Measurements from ENCODE around the gene FBXW11. TPM values are rescaled to one million over a fixed set of nuclear protein-coding genes. Genes with fewer than 3 reads are reported as not detected.

Gene FBXW11
- total RNA-seq, 1 experiment from 2014 or later: 85.3 TPM

DNA sequence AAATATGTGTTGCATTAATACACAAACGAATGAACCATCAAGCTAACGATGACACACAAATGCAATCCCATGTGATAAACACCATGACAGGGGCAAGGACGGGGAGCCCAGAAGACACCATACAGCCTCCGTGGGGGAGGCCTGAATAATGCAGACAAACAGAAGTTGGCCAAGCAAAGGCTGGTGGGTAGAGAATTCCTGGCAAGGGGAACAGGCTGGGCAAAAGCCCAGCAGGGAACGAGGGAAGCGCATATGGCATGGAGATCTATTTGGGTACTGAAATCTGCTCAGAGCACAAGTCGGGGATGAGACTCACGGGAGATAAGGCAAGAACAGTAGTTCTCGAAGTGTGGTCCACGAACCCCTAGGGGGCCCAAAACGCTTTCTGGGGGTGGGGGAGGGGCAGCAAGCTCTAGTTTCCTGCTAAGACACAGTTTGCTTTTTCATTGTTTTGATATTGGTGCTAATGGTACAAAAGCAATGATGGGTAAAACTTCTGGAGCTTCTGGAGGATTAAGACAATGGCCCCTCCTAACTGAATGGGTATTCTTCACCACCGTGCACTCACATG lies 42.9 kb upstream of the FBXW11 start:
- H3K56ac ChIP-seq (ENCODE audit: insufficient read length, low read depth, low read length): no peak overlapping the region
- H3K23ac ChIP-seq (ENCODE audit: insufficient read length, low read depth, low read length): no peak overlapping the region
- H3K4me1 ChIP-seq (ENCODE audit: insufficient read depth, low read length): peaks cover 4% of the 10 kb centered on the region; the same call in 1 of the 2 replicates

More for the DNA sequence above, 42.9 kb upstream of the FBXW11 start:
- Histone ChIP-seq H4K8ac (replicated peaks; ENCODE audit: insufficient read length, low read depth, low read length) (no peak overlapping the region), H4K5ac (ENCODE audit: insufficient read length, low read depth, low read length) (no peak overlapping the region), H3K23me2 (ENCODE audit: insufficient read length, low read depth, low read length, poor library complexity, severe bottlenecking) (no peaks in the 10 kb centered on the region), H3K4me2 (ENCODE audit: insufficient read depth, insufficient read length, low read length) (no peak overlapping the region), H2AFZ (ENCODE audit: low read length) (no peak overlapping the region), H3K27me3 (ENCODE audit: insufficient read depth, low read length) (no peaks in the 10 kb centered on the region), H3K9me3 (ENCODE audit: control insufficient read depth, low read depth, low read length) (no peaks in the 10 kb centered on the region), H3K4ac (ENCODE audit: low read depth, low read length) (no peak overlapping the region), H4K91ac (ENCODE audit: insufficient read length, low read depth, low read length) (no peak overlapping the region), H2BK12ac (ENCODE audit: insufficient read length, low read depth, low read length) (no peak overlapping the region), H3T11ph (ENCODE audit: low read length) (no peak overlapping the region), H2BK15ac (ENCODE audit: low read depth, low read length) (no peak overlapping the region), H2AK5ac (ENCODE audit: insufficient read length, low read length) (no peak overlapping the region), H3K27ac (ENCODE audit: insufficient read length, low read depth, low read length) (no peak overlapping the region), H3K79me1 (ENCODE audit: insufficient read depth, low read depth, low read length, poor library complexity, severe bottlenecking) (no peaks in the 10 kb centered on the region), H4K20me1 (ENCODE audit: control insufficient read depth, insufficient read depth, insufficient read length) (no peaks in the 10 kb centered on the region), H3K79me2 (ENCODE audit: insufficient read depth, low read length) (no peaks in the 10 kb centered on the region), H3K18ac (ENCODE audit: insufficient read length, low read depth, low read length) (no peak overlapping the region), H2BK5ac (ENCODE audit: insufficient read length, low read length) (no peak overlapping the region), H2BK20ac (ENCODE audit: low read depth, low read length, poor library complexity, severe bottlenecking) (no peak overlapping the region), H3K14ac (ENCODE audit: insufficient read depth, low read length) (no peak overlapping the region), H3K9ac (ENCODE audit: extremely low read depth, insufficient read length, low read length) (no peak overlapping the region), H2BK120ac (ENCODE audit: low read depth, low read length, poor library complexity, severe bottlenecking) (no peak overlapping the region)
- H3K4me1 Mint-ChIP-seq: peaks cover 34 to 38% of the 10 kb centered on the region in 2 experiments
- H3K27ac Mint-ChIP-seq: no peak overlapping the region; a peak in 1 of 7 replicates
- TF ChIP-seq, protein P1, sequence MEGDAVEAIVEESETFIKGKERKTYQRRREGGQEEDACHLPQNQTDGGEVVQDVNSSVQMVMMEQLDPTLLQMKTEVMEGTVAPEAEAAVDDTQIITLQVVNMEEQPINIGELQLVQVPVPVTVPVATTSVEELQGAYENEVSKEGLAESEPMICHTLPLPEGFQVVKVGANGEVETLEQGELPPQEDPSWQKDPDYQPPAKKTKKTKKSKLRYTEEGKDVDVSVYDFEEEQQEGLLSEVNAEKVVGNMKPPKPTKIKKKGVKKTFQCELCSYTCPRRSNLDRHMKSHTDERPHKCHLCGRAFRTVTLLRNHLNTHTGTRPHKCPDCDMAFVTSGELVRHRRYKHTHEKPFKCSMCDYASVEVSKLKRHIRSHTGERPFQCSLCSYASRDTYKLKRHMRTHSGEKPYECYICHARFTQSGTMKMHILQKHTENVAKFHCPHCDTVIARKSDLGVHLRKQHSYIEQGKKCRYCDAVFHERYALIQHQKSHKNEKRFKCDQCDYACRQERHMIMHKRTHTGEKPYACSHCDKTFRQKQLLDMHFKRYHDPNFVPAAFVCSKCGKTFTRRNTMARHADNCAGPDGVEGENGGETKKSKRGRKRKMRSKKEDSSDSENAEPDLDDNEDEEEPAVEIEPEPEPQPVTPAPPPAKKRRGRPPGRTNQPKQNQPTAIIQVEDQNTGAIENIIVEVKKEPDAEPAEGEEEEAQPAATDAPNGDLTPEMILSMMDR (conservative IDR thresholded peaks at IDR 0.05): peak; percentile 24; the same call in 1 of the 3 replicates
- H3K27me3 Mint-ChIP-seq (ENCODE audit: low read depth): no peaks in the 10 kb centered on the region
- DNase-seq: no peak
- no CpG with 5 or more reads among the region's 12 CpGs for WGBS (ENCODE audit: extremely low coverage, insufficient read length, low lambda C conversion rate)
- peaks cover 3 to 26% (median 16%) of the 10 kb centered on the region in 3 experiments; a peak in 4 of 7 replicates for H3K36me3 Mint-ChIP-seq (ENCODE audit: insufficient read depth in 1 of 3, low read depth in 3 of 3)
- H3K4me3 Mint-ChIP-seq: no peak overlapping the region
- H3K9me3 Mint-ChIP-seq: no peaks in the 10 kb centered on the region
